ENCODE results near the gene FDX2.

- TF ChIP-seq, protein P1, sequence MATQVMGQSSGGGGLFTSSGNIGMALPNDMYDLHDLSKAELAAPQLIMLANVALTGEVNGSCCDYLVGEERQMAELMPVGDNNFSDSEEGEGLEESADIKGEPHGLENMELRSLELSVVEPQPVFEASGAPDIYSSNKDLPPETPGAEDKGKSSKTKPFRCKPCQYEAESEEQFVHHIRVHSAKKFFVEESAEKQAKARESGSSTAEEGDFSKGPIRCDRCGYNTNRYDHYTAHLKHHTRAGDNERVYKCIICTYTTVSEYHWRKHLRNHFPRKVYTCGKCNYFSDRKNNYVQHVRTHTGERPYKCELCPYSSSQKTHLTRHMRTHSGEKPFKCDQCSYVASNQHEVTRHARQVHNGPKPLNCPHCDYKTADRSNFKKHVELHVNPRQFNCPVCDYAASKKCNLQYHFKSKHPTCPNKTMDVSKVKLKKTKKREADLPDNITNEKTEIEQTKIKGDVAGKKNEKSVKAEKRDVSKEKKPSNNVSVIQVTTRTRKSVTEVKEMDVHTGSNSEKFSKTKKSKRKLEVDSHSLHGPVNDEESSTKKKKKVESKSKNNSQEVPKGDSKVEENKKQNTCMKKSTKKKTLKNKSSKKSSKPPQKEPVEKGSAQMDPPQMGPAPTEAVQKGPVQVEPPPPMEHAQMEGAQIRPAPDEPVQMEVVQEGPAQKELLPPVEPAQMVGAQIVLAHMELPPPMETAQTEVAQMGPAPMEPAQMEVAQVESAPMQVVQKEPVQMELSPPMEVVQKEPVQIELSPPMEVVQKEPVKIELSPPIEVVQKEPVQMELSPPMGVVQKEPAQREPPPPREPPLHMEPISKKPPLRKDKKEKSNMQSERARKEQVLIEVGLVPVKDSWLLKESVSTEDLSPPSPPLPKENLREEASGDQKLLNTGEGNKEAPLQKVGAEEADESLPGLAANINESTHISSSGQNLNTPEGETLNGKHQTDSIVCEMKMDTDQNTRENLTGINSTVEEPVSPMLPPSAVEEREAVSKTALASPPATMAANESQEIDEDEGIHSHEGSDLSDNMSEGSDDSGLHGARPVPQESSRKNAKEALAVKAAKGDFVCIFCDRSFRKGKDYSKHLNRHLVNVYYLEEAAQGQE (IDR thresholded peaks at IDR 0.05): no peak
- TF ChIP-seq, protein P2, sequence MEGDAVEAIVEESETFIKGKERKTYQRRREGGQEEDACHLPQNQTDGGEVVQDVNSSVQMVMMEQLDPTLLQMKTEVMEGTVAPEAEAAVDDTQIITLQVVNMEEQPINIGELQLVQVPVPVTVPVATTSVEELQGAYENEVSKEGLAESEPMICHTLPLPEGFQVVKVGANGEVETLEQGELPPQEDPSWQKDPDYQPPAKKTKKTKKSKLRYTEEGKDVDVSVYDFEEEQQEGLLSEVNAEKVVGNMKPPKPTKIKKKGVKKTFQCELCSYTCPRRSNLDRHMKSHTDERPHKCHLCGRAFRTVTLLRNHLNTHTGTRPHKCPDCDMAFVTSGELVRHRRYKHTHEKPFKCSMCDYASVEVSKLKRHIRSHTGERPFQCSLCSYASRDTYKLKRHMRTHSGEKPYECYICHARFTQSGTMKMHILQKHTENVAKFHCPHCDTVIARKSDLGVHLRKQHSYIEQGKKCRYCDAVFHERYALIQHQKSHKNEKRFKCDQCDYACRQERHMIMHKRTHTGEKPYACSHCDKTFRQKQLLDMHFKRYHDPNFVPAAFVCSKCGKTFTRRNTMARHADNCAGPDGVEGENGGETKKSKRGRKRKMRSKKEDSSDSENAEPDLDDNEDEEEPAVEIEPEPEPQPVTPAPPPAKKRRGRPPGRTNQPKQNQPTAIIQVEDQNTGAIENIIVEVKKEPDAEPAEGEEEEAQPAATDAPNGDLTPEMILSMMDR (IDR thresholded peaks at IDR 0.05; ENCODE audit: low read depth, low read length, missing input control): no peak
- TF ChIP-seq TAF1 (conservative IDR thresholded peaks at IDR 0.05): no peak
- TF ChIP-seq ZBTB33 (IDR thresholded peaks at IDR 0.05): no peak
- TF ChIP-seq YY1 (IDR thresholded peaks at IDR 0.05): no peak
- TF ChIP-seq SP1 (IDR thresholded peaks at IDR 0.05): no peak
- no peak for TF ChIP-seq EGR1 (IDR thresholded peaks at IDR 0.05; ENCODE audit: low read depth in 2 of 2)
- no peak for TF ChIP-seq ATF3 (IDR thresholded peaks at IDR 0.05)
Observed at GRCh38 chr19:10290357-10290875, 25.4 kb downstream of the FDX2 start.
